GM23338 (cell line): ENCODE results near the gene KCNMA1. TPM values are rescaled to one million over a fixed set of nuclear protein-coding genes. Genes with fewer than 3 reads are reported as not detected.

ENCODE experiments used
- ATAC-seq: fragments of 200-7000 bp; cut with Tn5 transposase; 3 replicates; pipeline ENCODE4 v1.9.1; 2020
- DNase-seq: peaks from one replicate; pipeline ENCODE4 v3.0.0-alpha.2; 2015; ENCODE audit warnings: low spot score
- H2AFZ ChIP-seq: fragments of 200-600 bp; sonication (generic); 2 replicates; pipeline ENCODE4 v1.8.0; 2016; ENCODE audit warnings: antibody characterized with exemption, mild to moderate bottlenecking, moderate library complexity
- H3F3A ChIP-seq: fragments of 200-600 bp; sonication (generic); replicated peaks from 2 replicates; pipeline ENCODE4 v1.8.0; 2017; ENCODE audit warnings: antibody characterized with exemption, mixed run types, low read depth
- H3K27ac ChIP-seq: fragments of 200-600 bp; sonication (generic); 2 replicates; pipeline ENCODE4 v1.6.1; 2016; ENCODE audit warnings: low read depth
- H3K27me3 ChIP-seq: fragments of 200-600 bp; sonication (generic); 2 replicates; pipeline ENCODE4 v1.8.0; 2016; ENCODE audit warnings: mild to moderate bottlenecking, mixed run types, moderate library complexity; ENCODE audit not compliant: insufficient read depth
- H3K36me3 ChIP-seq: fragments of 200-600 bp; sonication (generic); 2 replicates; pipeline ENCODE4 v1.8.0; 2016; ENCODE audit warnings: mild to moderate bottlenecking; ENCODE audit not compliant: insufficient read depth
- H3K4me1 ChIP-seq: fragments of 200-600 bp; sonication (generic); 2 replicates; pipeline ENCODE4 v1.8.0; 2016; ENCODE audit warnings: mild to moderate bottlenecking, moderate library complexity; ENCODE audit not compliant: insufficient read depth
- H3K4me2 ChIP-seq: fragments of 200-600 bp; sonication (generic); 2 replicates; pipeline ENCODE4 v1.7.1; 2017; ENCODE audit warnings: mixed run types
- H3K4me3 ChIP-seq: fragments of 200-600 bp; sonication (generic); 2 replicates; pipeline ENCODE4 v1.6.1; 2016; ENCODE audit warnings: mixed run types
- H3K79me2 ChIP-seq: fragments of 200-600 bp; sonication (generic); replicated peaks from 2 replicates; pipeline ENCODE4 v1.8.0; 2017; ENCODE audit warnings: mild to moderate bottlenecking; ENCODE audit not compliant: insufficient read depth
- H3K9me2 ChIP-seq: fragments of 200-600 bp; sonication (generic); 2 replicates; pipeline ENCODE4 v1.8.0; 2017; ENCODE audit not compliant: insufficient read depth
- H4K20me1 ChIP-seq: fragments of 200-600 bp; sonication (generic); replicated peaks from 2 replicates; pipeline ENCODE4 v1.8.0; 2017; ENCODE audit warnings: mild to moderate bottlenecking; ENCODE audit not compliant: insufficient read depth
- H3K27ac Mint-ChIP-seq: 2 replicates; pipeline ENCODE4 v1.8.0; 2020; ENCODE audit warnings: inconsistent platforms, mild to moderate bottlenecking, moderate library complexity, mixed read lengths
- H3K27me3 Mint-ChIP-seq: 3 replicates; pipeline ENCODE4 v1.8.0; 2022; ENCODE audit warnings: low read depth, mild to moderate bottlenecking, moderate library complexity, mixed read lengths, inconsistent platforms; ENCODE audit not compliant: insufficient read depth, poor library complexity
- H3K36me3 Mint-ChIP-seq: 3 replicates; pipeline ENCODE4 v1.8.0; 2021; ENCODE audit warnings: low read depth, mild to moderate bottlenecking, inconsistent platforms, moderate library complexity, mixed read lengths
- H3K4me1 Mint-ChIP-seq: 3 replicates; pipeline ENCODE4 v1.8.0; 2020; ENCODE audit warnings: mild to moderate bottlenecking, inconsistent platforms, mixed read lengths
- H3K4me3 Mint-ChIP-seq: 3 replicates; pipeline ENCODE4 v1.8.0; 2021; ENCODE audit warnings: moderate library complexity, mild to moderate bottlenecking, inconsistent platforms, mixed read lengths
- H3K9me3 Mint-ChIP-seq: 3 replicates; pipeline ENCODE4 v1.8.0; 2020; ENCODE audit warnings: moderate library complexity, mild to moderate bottlenecking, inconsistent platforms, mixed read lengths
- EZH2 ChIP-seq: fragments of 200-600 bp; sonication (generic); IDR thresholded peaks from one replicate; pipeline ENCODE4 v1.8.0; 2017; ENCODE audit warnings: antibody characterized with exemption, mild to moderate bottlenecking, low read depth; ENCODE audit not compliant: unreplicated experiment
- NANOG ChIP-seq: IDR thresholded peaks from 2 replicates; pipeline ENCODE4 v1.6.1; 2016; ENCODE audit warnings: antibody characterized with exemption, borderline replicate concordance
- POLR2AphosphoS5 ChIP-seq: IDR thresholded peaks from 2 replicates; pipeline ENCODE4 v1.6.1; 2016; ENCODE audit warnings: antibody characterized with exemption, low read depth
- STAT1 ChIP-seq: IDR thresholded peaks from one replicate; pipeline ENCODE4 v1.6.1; 2016; ENCODE audit warnings: antibody characterized with exemption; ENCODE audit not compliant: unreplicated experiment
- ZNF462 ChIP-seq: fragments of 250-450 bp; sonication (Bioruptor Pico); IDR thresholded peaks from 2 replicates; pipeline ENCODE4 v1.5.0; 2020; ENCODE audit warnings: mild to moderate bottlenecking, moderate library complexity
- polyA plus RNA-seq: library from polyadenylated mRNA; unstranded; fragments of >200 nt; fragmentation: Nextera tagmentation; extraction: Ambion mirVana; gene quantifications from 2 replicates; pipeline ENCODE4 v1.2.1, GENCODE V29; 2016
- total RNA-seq: library from RNA; depleted of rRNA; stranded (reverse); fragments of >200 nt; shearing (Covaris generic); gene quantifications from 2 replicates; pipeline ENCODE4 v1.2.3, GENCODE V29; 2014

The KCNMA1 gene
- total and polyA plus RNA-seq, 2 experiments from 2014 or later, result 8.2 to 9.0 TPM

GRCh38 chr10:77530011-77530410 is 107.6 kb downstream of the KCNMA1 start (continued):
- TF ChIP-seq ZNF462 (CRISPR knock-in tag) (no peak), EZH2 (no peak)

DNA sequence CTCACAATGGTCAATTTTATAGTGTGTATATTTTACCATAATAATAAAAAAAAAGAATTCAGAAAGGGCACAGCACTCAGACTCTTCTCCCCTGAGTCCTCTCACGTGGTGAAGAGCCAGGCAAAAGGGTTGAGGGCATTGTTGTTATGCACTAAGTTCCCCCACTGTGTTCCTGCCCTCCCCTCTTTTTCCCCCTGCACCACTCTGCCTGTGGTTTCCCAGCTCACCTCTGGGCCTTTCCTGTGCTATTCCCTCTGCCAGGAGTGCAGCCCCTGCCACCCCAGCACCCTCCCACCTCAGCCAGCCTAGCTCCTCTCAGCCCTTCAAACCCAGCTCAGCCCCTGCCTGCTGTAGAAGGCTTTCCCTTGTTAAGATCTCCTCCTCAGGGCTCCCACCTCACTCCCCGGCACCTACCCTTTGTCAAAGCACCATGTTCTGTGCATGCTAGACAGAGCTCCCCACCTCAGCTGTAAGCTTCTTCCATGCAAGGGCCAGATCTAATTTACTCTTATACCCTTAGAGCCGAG is 108.5 kb downstream of the KCNMA1 start:
- Histone ChIP-seq H3F3A (no peaks in the 10 kb centered on the region), H3K79me2 (no peaks in the 10 kb centered on the region), H2AFZ (peak overlapping the region; percentile 10; the same call in 1 of the 2 replicates), H3K27me3 (no peaks in the 10 kb centered on the region), H3K4me1 (peaks cover 30% of the 10 kb centered on the region), H4K20me1 (no peaks in the 10 kb centered on the region), H3K4me2 (0 out of 2 replicates have a peak overlapping the region, but pooled peaks have one; percentile 34), H3K9me2 (0 out of 2 replicates have a peak, but pooled peaks cover 4% of the 10 kb centered on the region), H3K27ac (no peak overlapping the region), H3K36me3 (no peaks in the 10 kb centered on the region), H3K4me3 (no peak overlapping the region)
- Mint-ChIP-seq H3K9me3 (no peaks in the 10 kb centered on the region), H3K27me3 (peaks cover 6% of the 10 kb centered on the region), H3K36me3 (no peaks in the 10 kb centered on the region), H3K4me1 (peaks cover 49% of the 10 kb centered on the region), H3K27ac (0 out of 2 replicates have a peak overlapping the region, but pooled peaks have one; percentile 15), H3K4me3 (no peak overlapping the region)
- ATAC-seq (peak; percentile 76), DNase-seq (peak; percentile 2)
- no peak for TF ChIP-seq STAT1
- no peak for TF ChIP-seq POLR2AphosphoS5
- TF ChIP-seq NANOG, result no peak
